Uterus (tissue), 2 donors: ENCODE results near the gene SETD3.

Source experiments
- CTCF ChIP-seq, 4 experiments: fragments of 200-600 bp in 2 of 4; fragments of 450-650 bp in 2 of 4; sonication (generic) in 2 of 4; IDR thresholded peaks; one replicate each; pipeline ENCODE4 v1.5.1; 2016 to 2019; ENCODE audit warnings: antibody characterized with exemption in 4 of 4, mild to moderate bottlenecking in 2 of 4, moderate library complexity in 1 of 4
- POLR2A ChIP-seq, 2 donors: fragments of 450-650 bp; IDR thresholded peaks; one replicate each; pipeline ENCODE4 v1.6.1; 2016; ENCODE audit warnings: antibody characterized with exemption in 2 of 2, mild to moderate bottlenecking in 1 of 2, moderate library complexity in 1 of 2

- no peak for TF ChIP-seq CTCF (IDR thresholded peaks at IDR 0.05)
- TF ChIP-seq POLR2A (IDR thresholded peaks at IDR 0.05) = no peak
Measured at GRCh38 chr14:99502989-99503421, 22.3 kb upstream of the SETD3 start.
